OCI-LY7 (cell line): ENCODE results near the gene NAT9. TPM values are rescaled to one million over a fixed set of nuclear protein-coding genes. Genes with fewer than 3 reads are reported as not detected.

Source experiments
- BruUV-seq: library from RNA; stranded (reverse); fragments of 400-500 nt; replicated peaks from 2 replicates; lab custom pipeline; 2021; lab: Mats Ljungman, UMichigan
- CTCF ChIA-PET: fragments of 300-600 bp; sonication (Branson Sonifier 250); formaldehyde crosslinking; loops from one replicate; lab custom pipeline; 2022; ENCODE audit warnings: antibody characterized with exemption; ENCODE audit not compliant: unreplicated experiment; lab: Charles Lee
- POLR2A ChIA-PET: fragments of 300-600 bp; sonication (Branson Sonifier 250); formaldehyde crosslinking; loops from one replicate; lab custom pipeline; 2022; ENCODE audit warnings: antibody characterized with exemption; lab: Charles Lee
- DNase-seq: peaks from one replicate; pipeline ENCODE4 v3.0.0-alpha.2; 2015; ENCODE audit warnings: low spot score
- H2AFZ ChIP-seq: fragments of 200-600 bp; sonication (generic), shearing (Covaris generic); 2 replicates; pipeline ENCODE4 v1.6.1; 2014; ENCODE audit warnings: mild to moderate bottlenecking, antibody characterized with exemption, low read length, moderate library complexity
- H3K27ac ChIP-seq: fragments of 200-600 bp; sonication (generic); 2 replicates; pipeline ENCODE4 v1.5.1; 2014; ENCODE audit warnings: mixed run types, low read depth, mild to moderate bottlenecking, moderate library complexity, low read length, inconsistent platforms; ENCODE audit not compliant: poor library complexity, severe bottlenecking
- H3K36me3 ChIP-seq: fragments of 200-600 bp; sonication (generic); 2 replicates; pipeline ENCODE4 v1.6.1; 2014; ENCODE audit warnings: mild to moderate bottlenecking, antibody characterized with exemption, low read length, moderate library complexity, mixed read lengths; ENCODE audit not compliant: insufficient read depth
- H3K4me1 ChIP-seq: fragments of 200-600 bp; sonication (generic); 2 replicates; pipeline ENCODE4 v1.5.1; 2014; ENCODE audit warnings: mild to moderate bottlenecking, low read length; ENCODE audit not compliant: insufficient read depth, poor library complexity, severe bottlenecking
- H3K4me2 ChIP-seq: fragments of 200-600 bp; sonication (generic); 2 replicates; pipeline ENCODE4 v1.6.1; 2014; ENCODE audit warnings: mild to moderate bottlenecking, low read length
- H3K4me3 ChIP-seq: fragments of 200-600 bp; sonication (generic); 2 replicates; pipeline ENCODE4 v1.5.1; 2014; ENCODE audit warnings: mild to moderate bottlenecking, low read depth, low read length; ENCODE audit not compliant: poor library complexity, severe bottlenecking
- H3K79me2 ChIP-seq: fragments of 200-600 bp; sonication (generic); 2 replicates; pipeline ENCODE4 v1.6.1; 2016; ENCODE audit warnings: low read depth, mild to moderate bottlenecking, low read length, moderate library complexity, mixed read lengths; ENCODE audit not compliant: insufficient read depth
- H3K9me2 ChIP-seq: fragments of 200-600 bp; sonication (generic); 2 replicates; pipeline ENCODE4 v1.6.1; 2016; ENCODE audit warnings: mild to moderate bottlenecking, low read length, mixed read lengths; ENCODE audit not compliant: insufficient read depth
- H3K9me3 ChIP-seq: fragments of 200-600 bp; sonication (generic); 2 replicates; pipeline ENCODE4 v1.6.1; 2014; ENCODE audit warnings: mild to moderate bottlenecking, mixed run types, low read length, mixed read lengths
- H4K20me1 ChIP-seq: fragments of 200-600 bp; sonication (generic); 2 replicates; pipeline ENCODE4 v1.6.1; 2014; ENCODE audit warnings: mild to moderate bottlenecking, antibody characterized with exemption, low read length, moderate library complexity, mixed read lengths; ENCODE audit not compliant: insufficient read depth
- CTCF ChIP-seq: fragments of 200-600 bp; sonication (generic); conservative IDR thresholded peaks from 2 replicates; pipeline ENCODE4 v1.5.1; 2014; ENCODE audit warnings: mild to moderate bottlenecking, antibody characterized with exemption, low read length, moderate library complexity, mixed read lengths
- EZH2phosphoT487 ChIP-seq: fragments of 200-600 bp; sonication (generic); IDR thresholded peaks from 2 replicates; pipeline ENCODE4 v1.6.1; 2018; ENCODE audit warnings: low read depth, borderline replicate concordance, mild to moderate bottlenecking, mixed run types, antibody characterized with exemption, low read length, moderate library complexity, mixed read lengths
- intact Hi-C: fragments of 100-400 bp; cut with micrococcal nuclease; formaldehyde crosslinking; loops from one replicate; pipeline ENCODE4 v1.10.0; 2022; ENCODE audit not compliant: unreplicated experiment
- total RNA-seq, 2 experiments: library from RNA; depleted of rRNA in 1 of 2; stranded (reverse); fragments of >200 nt in 1 of 2; shearing (Covaris generic) in 1 of 2; gene quantifications; 2 replicates each; pipeline ENCODE4 v1.2.3, GENCODE V29; 2014 to 2022

Gene NAT9
- total RNA-seq, 2 experiments from 2014 or later: 77.2 to 87.9 TPM

GRCh38 chr17:74800531-74800930 is 24.4 kb upstream of the NAT9 start:
- CTCF ChIA-PET: no interaction called here
- no peak for DNase-seq
- no peaks in the 10 kb centered on the region for H3K9me2 ChIP-seq
- H3K4me1 ChIP-seq: no peaks in the 10 kb centered on the region
- POLR2A ChIA-PET: interaction anchor here (0.6 kb wide), 1 partner anchor 185 kb away, joined by 3 read pairs; no protein-coding TSS in a partner anchor
- TF ChIP-seq CTCF (no peak), EZH2phosphoT487 (no peak)
- H2AFZ ChIP-seq: no peak overlapping the region
- H3K79me2 ChIP-seq: no peaks in the 10 kb centered on the region
- intact Hi-C loops: no loop called here
- H3K36me3 ChIP-seq: no peaks in the 10 kb centered on the region; the same call in 1 of the 2 replicates
- H3K9me3 ChIP-seq: no peaks in the 10 kb centered on the region
- H3K4me3 ChIP-seq: no peak overlapping the region
- BruUV-seq: no TSS peak
- H3K27ac ChIP-seq: no peak overlapping the region
- H3K4me2 ChIP-seq: no peak overlapping the region
- H4K20me1 ChIP-seq: no peaks in the 10 kb centered on the region

- peaks cover 5% of the 10 kb centered on the region; the same call in 1 of the 2 replicates for H3K36me3 ChIP-seq
- TF ChIP-seq EZH2phosphoT487: no peak
- no peak for TF ChIP-seq CTCF
- no peaks in the 10 kb centered on the region for H3K9me2 ChIP-seq
- H3K4me2 ChIP-seq: no peak overlapping the region
- POLR2A ChIA-PET: no interaction called here
- no peaks in the 10 kb centered on the region for H3K4me1 ChIP-seq
- no peak overlapping the region for H3K4me3 ChIP-seq
- intact Hi-C loops: no loop called here
- BruUV-seq: no TSS peak
- no peak overlapping the region for H2AFZ ChIP-seq
- no peak overlapping the region for H3K27ac ChIP-seq
- no peaks in the 10 kb centered on the region for H3K9me3 ChIP-seq
- no peaks in the 10 kb centered on the region for H4K20me1 ChIP-seq
- no peaks in the 10 kb centered on the region for H3K79me2 ChIP-seq
- CTCF ChIA-PET: no interaction called here
- DNase-seq: no peak
These were observed 23.0 kb upstream of the NAT9 start for GRCh38 chr17:74799097-74799496.

GRCh38 chr17:74798239-74798707 is 22.1 kb upstream of the NAT9 start:
- Histone ChIP-seq H3K36me3 (peaks cover 9% of the 10 kb centered on the region; the same call in 1 of the 2 replicates), H3K79me2 (no peaks in the 10 kb centered on the region), H3K4me1 (no peaks in the 10 kb centered on the region), H3K4me3 (no peak overlapping the region), H4K20me1 (no peaks in the 10 kb centered on the region), H2AFZ (no peak overlapping the region), H3K4me2 (no peak overlapping the region), H3K27ac (no peak overlapping the region), H3K9me3 (no peaks in the 10 kb centered on the region), H3K9me2 (no peaks in the 10 kb centered on the region)
- POLR2A ChIA-PET: no interaction called here
- TF ChIP-seq CTCF (no peak), EZH2phosphoT487 (no peak)
- CTCF ChIA-PET: no interaction called here
- no TSS peak for BruUV-seq
- intact Hi-C loops: no loop called here
- DNase-seq: no peak
